Keratinocyte (primary cell): ENCODE measurements around the gene DACT2. TPM values are rescaled to one million over a fixed set of nuclear protein-coding genes. Genes with fewer than 3 reads are reported as not detected.

Experiments
- DNase-seq: peaks from one replicate; pipeline ENCODE4 v3.0.0-alpha.2; 2011; ENCODE audit warnings: low read depth, missing footprints, low spot score
- FAIRE-seq: peaks from 2 replicates; lab custom pipeline; 2011; peaks lifted over from hg19 to GRCh38; lab: Jason Lieb, UNC
- H2AFZ ChIP-seq: 2 replicates; pipeline ENCODE4 v1.6.0; 2012; ENCODE audit warnings: low read length, control low read depth, inconsistent platforms; ENCODE audit not compliant: control insufficient read depth
- H3K27ac ChIP-seq: 2 replicates; pipeline ENCODE4 v1.5.1; 2011; ENCODE audit warnings: low read length; ENCODE audit not compliant: control insufficient read depth, insufficient read depth
- H3K27me3 ChIP-seq: 3 replicates; pipeline ENCODE4 v1.6.0; 2011; ENCODE audit warnings: low read length; ENCODE audit not compliant: control insufficient read depth, insufficient read depth; ENCODE audit errors: extremely low read depth
- H3K36me3 ChIP-seq, 2 experiments: 2 replicates in 1 of 2; 3 replicates in 1 of 2; pipeline ENCODE4 v1.5.1; 2011; ENCODE audit warnings: low read length in 2 of 2, mild to moderate bottlenecking in 1 of 2; ENCODE audit not compliant: control insufficient read depth in 2 of 2, insufficient read depth in 2 of 2; ENCODE audit errors: extremely low read depth in 1 of 2
- H3K4me1 ChIP-seq: 3 replicates; pipeline ENCODE4 v1.5.1; 2011; ENCODE audit warnings: low read length; ENCODE audit not compliant: control insufficient read depth, insufficient read depth; ENCODE audit errors: extremely low read depth
- H3K4me2 ChIP-seq: 3 replicates; pipeline ENCODE4 v1.6.0; 2011; ENCODE audit warnings: low read depth, low read length; ENCODE audit not compliant: control insufficient read depth, insufficient read depth; ENCODE audit errors: extremely low read depth
- H3K4me3 ChIP-seq, 3 experiments: fragments of 200-600 bp in 1 of 3; sonication (generic) in 1 of 3; 2 replicates in 2 of 3; 3 replicates in 1 of 3; pipeline ENCODE4 v1.5.1; 2011 to 2016; ENCODE audit warnings: low read length in 3 of 3, mild to moderate bottlenecking in 3 of 3, control low read depth in 2 of 3, inconsistent platforms in 1 of 3, low read depth in 1 of 3, mixed read lengths in 1 of 3, mixed run types in 1 of 3, moderate library complexity in 1 of 3; ENCODE audit not compliant: control insufficient read depth in 2 of 3, insufficient read depth in 2 of 3; ENCODE audit errors: extremely low read depth in 1 of 3
- H3K79me2 ChIP-seq: 2 replicates; pipeline ENCODE4 v1.6.0; 2012; ENCODE audit warnings: low read length; ENCODE audit not compliant: control insufficient read depth, insufficient read depth
- H3K9ac ChIP-seq: 3 replicates; pipeline ENCODE4 v1.6.0; 2011; ENCODE audit warnings: low read length; ENCODE audit not compliant: control insufficient read depth, insufficient read depth; ENCODE audit errors: extremely low read depth
- H3K9me1 ChIP-seq: 3 replicates; pipeline ENCODE4 v1.6.0; 2011; ENCODE audit warnings: low read length; ENCODE audit not compliant: control insufficient read depth, insufficient read depth; ENCODE audit errors: extremely low read depth
- H3K9me3 ChIP-seq: 2 replicates; pipeline ENCODE4 v1.5.1; 2012; ENCODE audit warnings: low read depth, low read length; ENCODE audit not compliant: control insufficient read depth
- H4K20me1 ChIP-seq: 3 replicates; pipeline ENCODE4 v1.6.0; 2011; ENCODE audit warnings: low read length; ENCODE audit not compliant: control insufficient read depth, insufficient read depth; ENCODE audit errors: extremely low read depth
- EZH2 ChIP-seq: IDR thresholded peaks from one replicate; pipeline ENCODE4 v1.6.1; 2012; ENCODE audit warnings: inconsistent platforms, mild to moderate bottlenecking, low read length, moderate library complexity
- dilution Hi-C: fragments of 300-500 bp; cut with MboI; formaldehyde crosslinking; loops from one replicate; pipeline ENCODE4 v1.7.0; 2020; ENCODE audit warnings: low sequenced_read_pairs; ENCODE audit not compliant: extremely low pct_ligation_motif_present
- polyA plus RNA-seq, 5 experiments: library from polyadenylated mRNA; depleted of rRNA in 3 of 5; stranded (reverse) in 3 of 5; stranded (forward) in 1 of 5; unstranded in 1 of 5; fragments of >200 nt; gene quantifications; 1 replicate in 1 of 5; 2 replicates in 3 of 5; 3 replicates in 1 of 5; pipeline versions ENCODE4 v1.2.1 to v1.2.3, GENCODE V29; 2011 to 2012; ENCODE audit warnings: missing spikeins in 2 of 5, low read depth in 1 of 5, low replicate concordance in 1 of 5
- TF ChIP-seq, protein P1 (sequence below), 3 experiments: IDR thresholded peaks in 1 of 3; conservative IDR thresholded peaks in 1 of 3; optimal IDR thresholded peaks in 1 of 3; 2 replicates in 2 of 3; 3 replicates in 1 of 3; pipeline versions ENCODE3 to v1.5.1; 2011; ENCODE audit warnings: low read length in 3 of 3, mild to moderate bottlenecking in 3 of 3, moderate library complexity in 2 of 3, control low read depth in 1 of 3, inconsistent platforms in 1 of 3; ENCODE audit not compliant: insufficient read depth in 2 of 3; ENCODE audit errors: extremely low read depth in 1 of 3

The DACT2 gene
- polyA plus RNA-seq, 1 donor (not counting 4 experiments of a cell fraction or from before 2014, with no cell fraction given), result 0.09 TPM

GRCh38 chr6:168300975-168301647 lies 18.5 kb downstream of the DACT2 start:
- no peaks in the 10 kb centered on the region for H3K27me3 ChIP-seq
- H3K9ac ChIP-seq, result no peak overlapping the region
- DNase-seq, result no peak
- no peak overlapping the region for H3K4me3 ChIP-seq
- no peaks in the 10 kb centered on the region for H3K9me1 ChIP-seq
- no peaks in the 10 kb centered on the region for H3K36me3 ChIP-seq
- H2AFZ ChIP-seq, result no peak overlapping the region
- no peak overlapping the region for H3K27ac ChIP-seq
- H3K9me3 ChIP-seq, result no peaks in the 10 kb centered on the region
- no peaks in the 10 kb centered on the region for H3K4me1 ChIP-seq
- dilution Hi-C loops, result no loop called here
- H3K79me2 ChIP-seq, result no peaks in the 10 kb centered on the region
- H3K4me2 ChIP-seq, result no peak overlapping the region
- no peak for FAIRE-seq
- H4K20me1 ChIP-seq, result no peaks in the 10 kb centered on the region
- no peak for TF ChIP-seq EZH2
- TF ChIP-seq, protein P1, sequence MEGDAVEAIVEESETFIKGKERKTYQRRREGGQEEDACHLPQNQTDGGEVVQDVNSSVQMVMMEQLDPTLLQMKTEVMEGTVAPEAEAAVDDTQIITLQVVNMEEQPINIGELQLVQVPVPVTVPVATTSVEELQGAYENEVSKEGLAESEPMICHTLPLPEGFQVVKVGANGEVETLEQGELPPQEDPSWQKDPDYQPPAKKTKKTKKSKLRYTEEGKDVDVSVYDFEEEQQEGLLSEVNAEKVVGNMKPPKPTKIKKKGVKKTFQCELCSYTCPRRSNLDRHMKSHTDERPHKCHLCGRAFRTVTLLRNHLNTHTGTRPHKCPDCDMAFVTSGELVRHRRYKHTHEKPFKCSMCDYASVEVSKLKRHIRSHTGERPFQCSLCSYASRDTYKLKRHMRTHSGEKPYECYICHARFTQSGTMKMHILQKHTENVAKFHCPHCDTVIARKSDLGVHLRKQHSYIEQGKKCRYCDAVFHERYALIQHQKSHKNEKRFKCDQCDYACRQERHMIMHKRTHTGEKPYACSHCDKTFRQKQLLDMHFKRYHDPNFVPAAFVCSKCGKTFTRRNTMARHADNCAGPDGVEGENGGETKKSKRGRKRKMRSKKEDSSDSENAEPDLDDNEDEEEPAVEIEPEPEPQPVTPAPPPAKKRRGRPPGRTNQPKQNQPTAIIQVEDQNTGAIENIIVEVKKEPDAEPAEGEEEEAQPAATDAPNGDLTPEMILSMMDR (optimal IDR thresholded peaks at IDR 0.05 in 1 of 3, IDR thresholded peaks at IDR 0.05 in 1 of 3, conservative IDR thresholded peaks at IDR 0.05 in 1 of 3; ENCODE audit: extremely low read depth in 1 of 3, insufficient read depth in 2 of 3, low read length in 3 of 3), result no peak

- no peak for DNase-seq
- Histone ChIP-seq H3K79me2 (no peaks in the 10 kb centered on the region), H3K27me3 (no peaks in the 10 kb centered on the region), H3K9me1 (no peaks in the 10 kb centered on the region), H3K36me3 (no peaks in the 10 kb centered on the region), H3K9ac (no peak overlapping the region), H3K27ac (no peak overlapping the region), H3K9me3 (no peaks in the 10 kb centered on the region), H3K4me3 (no peak overlapping the region), H3K4me2 (no peak overlapping the region), H4K20me1 (no peaks in the 10 kb centered on the region), H3K4me1 (no peaks in the 10 kb centered on the region), H2AFZ (no peak overlapping the region)
- TF ChIP-seq, protein P1 (optimal IDR thresholded peaks at IDR 0.05 in 1 of 3, IDR thresholded peaks at IDR 0.05 in 1 of 3, conservative IDR thresholded peaks at IDR 0.05 in 1 of 3; ENCODE audit: extremely low read depth in 1 of 3, insufficient read depth in 2 of 3, low read length in 3 of 3), result no peak
- no peak for TF ChIP-seq EZH2
- dilution Hi-C loops, result no loop called here
- no peak for FAIRE-seq
Observed at GRCh38 chr6:168299541-168300511, 19.8 kb downstream of the DACT2 start.
